GM19395 (cell line): ENCODE data around the gene KIAA1143.
A peak's percentile ranks its signal among the peaks of the same experiment; 100 is the strongest.

Experiments used
- ATAC-seq: cut with Tn5 transposase; IDR thresholded peaks from one replicate; pipeline ENCODE4 v1.9.1; 2021; ENCODE audit warnings: mild to moderate bottlenecking, moderate library complexity; ENCODE audit not compliant: unreplicated experiment

Gene KIAA1143

DNA sequence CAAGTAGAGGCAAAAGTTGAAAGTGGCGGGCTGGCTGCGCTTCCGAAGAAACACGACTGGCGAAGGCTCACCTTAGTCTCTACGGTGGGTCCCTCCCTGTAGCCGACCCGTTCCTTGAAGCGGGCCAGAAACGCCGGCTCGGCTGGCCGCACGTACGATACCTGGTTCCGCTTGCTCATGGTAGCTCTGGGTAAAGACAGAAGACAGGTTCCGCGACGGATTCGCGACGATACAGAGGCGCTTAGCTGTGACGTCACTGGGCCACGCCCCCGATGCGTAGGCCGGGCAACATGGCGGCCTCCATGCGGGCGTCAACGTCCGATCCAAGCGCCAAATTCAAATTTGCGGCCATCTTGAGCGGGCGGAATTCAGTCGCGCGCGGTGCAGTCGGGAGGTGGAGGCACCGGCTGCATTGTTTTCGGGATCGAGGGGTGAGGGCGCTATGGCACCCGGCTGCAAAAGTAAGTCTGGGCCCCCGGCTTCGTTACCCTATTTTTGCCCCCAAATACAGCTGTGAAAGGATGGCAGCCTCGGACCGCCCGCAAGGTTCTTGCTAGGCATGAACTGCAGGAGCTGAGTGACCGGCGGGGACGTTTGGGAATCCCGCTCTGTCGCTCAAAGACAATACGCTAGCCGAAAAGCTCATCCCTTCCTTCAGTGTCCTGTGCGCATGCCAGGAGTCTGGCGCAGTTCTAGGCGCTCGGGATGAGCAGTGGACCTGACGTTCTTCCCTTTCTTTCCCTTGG lies at the start of gene KIAA1143, which contains the start of gene KIF15:
Gene KIAA1143, minus strand, starts transcription at position 196 of the 746 bp plus-strand sequence. Its CDS starts 17 bp downstream, at position 179.
Gene KIF15, plus strand, starts transcription at position 371 of the 746 bp plus-strand sequence. Its CDS starts 72 bp downstream, at position 443.
- ATAC-seq: peak; percentile 92

DNA sequence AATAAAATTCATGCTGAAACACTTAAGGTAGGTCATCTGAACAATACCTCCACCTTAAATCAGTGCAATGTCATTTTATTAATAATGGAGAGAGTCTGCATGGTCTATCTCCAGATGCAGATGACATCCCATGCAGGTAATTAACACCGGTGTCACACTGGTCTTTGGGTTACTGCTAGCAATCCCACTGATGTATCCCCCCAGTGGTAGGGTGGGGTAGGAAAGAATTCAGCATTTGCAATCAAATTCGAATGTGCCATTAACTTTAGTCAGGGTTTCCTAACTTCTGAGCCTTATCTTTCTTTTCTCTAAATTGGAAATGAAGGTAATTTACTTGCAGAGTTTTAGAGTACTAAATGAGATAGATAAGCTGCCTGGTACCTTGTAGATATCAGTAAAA lies 44.5 kb upstream of the KIAA1143 start:
- no peak for ATAC-seq

DNA sequence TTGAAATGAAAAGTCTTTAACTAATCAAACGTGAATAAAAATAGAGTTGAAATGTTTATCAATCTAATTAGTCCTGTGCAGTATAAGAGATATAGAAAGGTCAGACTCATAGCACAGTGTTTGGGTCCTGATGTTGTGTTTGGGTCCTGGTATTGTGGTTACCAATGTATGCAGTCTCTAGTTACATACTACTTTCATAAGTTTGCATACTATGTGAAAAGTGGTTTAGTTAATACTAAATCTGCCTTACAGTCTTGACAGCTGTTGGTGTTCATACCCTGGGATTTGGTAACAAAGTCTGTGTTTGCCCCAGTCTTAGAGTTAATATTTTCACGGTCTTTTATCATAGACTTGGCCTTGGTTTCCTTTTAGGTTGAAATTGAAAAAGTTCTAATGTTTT lies 41.9 kb upstream of the KIAA1143 start:
- no peak for ATAC-seq

DNA sequence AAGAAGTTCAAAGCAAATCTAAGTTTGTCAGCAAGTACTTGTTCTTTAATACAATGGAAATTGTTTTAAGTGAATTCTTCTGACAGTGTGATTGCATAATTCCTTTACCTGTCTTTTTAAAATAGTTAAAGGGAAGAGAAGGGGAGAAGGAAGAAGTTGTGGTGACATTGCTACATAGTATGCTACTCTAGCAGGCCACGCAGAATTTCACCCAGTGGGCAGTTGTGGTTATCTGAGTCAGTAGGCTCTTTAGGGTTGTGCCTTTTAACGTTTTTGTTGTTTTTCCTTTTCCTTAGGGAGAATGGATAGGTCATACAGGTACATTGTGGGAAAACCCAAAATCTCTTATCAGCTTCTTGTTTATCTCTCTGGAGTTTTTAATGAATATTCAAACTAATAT lies 40.6 kb upstream of the KIAA1143 start:
- ATAC-seq: no peak

- no peak for ATAC-seq
These were observed 33.8 kb upstream of the KIAA1143 start for GRCh38 chr3:44795197-44795596.

DNA sequence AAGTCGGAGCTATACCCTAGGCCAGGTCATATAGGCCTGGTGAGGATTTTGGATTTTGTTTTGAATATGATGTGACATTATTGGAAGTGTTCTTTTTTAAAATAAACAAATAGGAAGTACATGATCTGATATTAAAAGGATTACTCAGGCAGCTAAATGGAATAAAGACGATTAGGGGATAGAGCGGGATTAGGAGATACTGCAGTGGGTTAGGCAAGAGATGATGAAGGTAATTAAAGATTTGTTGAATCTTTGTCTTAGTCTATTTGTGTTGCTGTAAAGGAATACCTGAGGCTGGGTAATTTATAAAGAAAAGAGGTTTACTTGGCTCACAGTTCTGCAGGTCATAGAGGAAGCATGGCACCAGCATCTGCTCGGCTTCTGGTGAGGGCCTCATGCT lies 21.5 kb upstream of the KIAA1143 start:
- ATAC-seq: no peak

- ATAC-seq: no peak
These were observed 10.7 kb upstream of the KIAA1143 start for GRCh38 chr3:44772099-44772442.

DNA sequence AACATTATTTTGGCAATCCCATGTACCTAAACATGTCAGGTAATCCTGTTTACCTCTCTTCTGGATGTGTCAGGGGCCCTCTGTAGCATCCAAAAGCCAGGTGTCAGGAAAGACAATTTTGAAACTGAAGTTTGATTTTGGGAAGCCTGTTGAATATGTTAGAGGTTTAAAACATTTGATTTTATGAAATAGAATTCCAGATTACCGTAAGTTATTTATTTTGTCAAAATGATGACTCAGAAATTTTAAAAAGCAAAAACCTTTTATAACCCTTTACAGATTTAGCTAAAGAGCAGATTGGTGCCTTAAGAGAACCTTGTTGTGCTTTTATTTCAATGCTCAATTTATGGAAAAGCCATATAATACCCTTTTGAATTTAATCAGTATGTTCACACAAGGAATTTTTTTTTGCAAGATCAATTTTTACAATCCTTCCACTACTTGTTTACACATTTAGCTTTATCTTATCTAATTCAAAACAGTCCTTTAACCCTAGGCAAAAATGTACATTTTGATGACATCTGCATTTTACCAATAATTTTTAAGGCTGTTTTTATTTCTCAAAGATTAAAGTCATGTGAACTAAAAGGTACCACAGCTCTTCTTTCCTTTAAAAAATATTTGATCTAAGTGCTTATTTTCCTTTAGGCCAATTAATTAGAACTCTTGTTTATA lies 10.1 kb upstream of the KIAA1143 start:
- no peak for ATAC-seq

DNA sequence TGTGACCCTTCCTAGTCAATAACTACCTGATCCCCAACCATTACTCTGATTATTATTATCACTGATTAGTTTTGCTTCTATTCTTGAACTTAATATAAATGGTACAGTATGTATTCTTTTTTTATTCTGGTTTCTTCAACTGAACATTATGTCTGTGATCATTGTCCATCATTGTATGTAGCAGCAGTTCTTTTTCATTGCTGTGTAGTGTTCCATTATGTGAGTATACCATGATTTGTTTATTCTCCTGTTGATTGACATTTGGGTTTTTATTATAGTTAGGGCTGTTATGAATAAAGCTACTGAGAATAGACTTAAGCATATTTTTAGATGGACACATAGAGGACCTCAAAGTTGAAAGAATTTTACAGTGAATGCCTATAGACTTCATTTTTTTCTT lies 2.8 kb upstream of the KIAA1143 start:
- ATAC-seq: no peak

GRCh38 chr3:44762690-44763089 lies 1.3 kb upstream of the KIAA1143 start:
- no peak for ATAC-seq

GRCh38 chr3:44762170-44762677 lies 805 bp upstream of the KIAA1143 start:
- no peak for ATAC-seq

DNA sequence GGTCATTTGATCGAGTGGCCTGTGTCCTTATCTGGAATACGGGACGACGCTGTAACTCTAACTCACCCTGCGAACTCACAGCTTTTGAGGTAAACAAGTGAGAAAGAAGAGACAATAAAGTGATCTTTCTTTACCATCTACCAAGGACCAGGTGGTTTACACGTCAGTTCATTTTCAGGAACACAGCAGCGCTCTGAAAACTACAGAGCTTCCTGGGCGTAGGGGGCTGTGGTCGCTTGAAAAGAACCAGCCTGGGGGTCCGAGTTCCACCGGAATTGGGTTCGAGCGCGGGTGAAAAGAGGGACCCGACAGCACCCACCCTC lies 357 bp downstream of the KIAA1143 start:
- peak; percentile 23 for ATAC-seq

DNA sequence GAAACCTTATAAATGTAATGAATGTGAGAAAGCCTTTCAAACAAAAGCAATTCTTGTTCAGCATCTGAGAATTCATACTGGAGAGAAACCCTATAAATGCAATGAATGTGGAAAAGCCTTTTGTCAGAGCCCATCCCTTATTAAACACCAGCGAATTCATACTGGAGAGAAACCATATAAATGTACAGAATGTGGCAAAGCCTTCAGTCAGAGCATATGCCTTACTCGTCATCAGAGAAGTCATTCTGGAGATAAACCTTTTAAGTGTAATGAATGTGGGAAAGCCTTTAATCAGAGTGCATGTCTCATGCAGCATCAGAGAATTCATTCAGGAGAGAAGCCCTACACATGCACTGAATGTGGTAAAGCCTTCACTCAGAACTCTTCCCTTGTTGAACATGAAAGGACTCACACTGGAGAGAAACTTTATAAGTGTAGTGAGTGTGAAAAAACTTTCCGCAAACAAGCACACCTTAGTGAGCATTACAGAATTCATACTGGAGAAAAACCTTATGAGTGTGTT lies 26.7 kb downstream of the KIAA1143 start:
- ATAC-seq: no peak

DNA sequence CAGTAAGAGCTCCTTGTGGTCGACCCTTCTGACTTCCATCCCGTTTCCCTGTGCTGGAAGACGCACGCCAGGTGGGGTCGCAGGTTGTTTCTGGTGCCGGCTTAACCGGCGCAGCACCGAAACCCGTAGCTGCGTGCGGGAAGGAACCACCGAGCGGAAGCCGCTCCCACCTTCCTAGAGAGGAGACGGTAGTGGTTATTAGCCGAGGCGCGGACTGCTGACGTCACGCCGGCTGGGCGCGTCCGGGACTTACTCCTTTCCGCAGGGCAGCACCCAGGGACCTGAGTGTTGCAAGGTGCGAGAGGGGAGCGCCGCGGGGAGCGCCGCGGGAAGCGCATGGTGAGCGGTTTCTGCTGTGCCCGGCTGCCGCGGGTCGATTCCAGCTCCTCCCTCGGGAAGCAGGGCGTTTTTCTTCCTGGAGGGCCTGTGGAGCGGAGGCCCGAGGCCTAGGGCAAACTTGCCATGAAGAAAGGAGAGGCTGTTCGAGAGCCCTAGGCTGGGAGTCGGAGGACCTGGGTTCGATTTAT lies 32.0 kb downstream of the KIAA1143 start, which contains the start of gene ZNF501:
Gene ZNF501, plus strand, starts transcription at position 252 of the 527 bp plus-strand sequence. CDS start 4,787 bp downstream, outside the sequence.
- peak; percentile 77 for ATAC-seq

GRCh38 chr3:44722103-44722401 lies 39.4 kb downstream of the KIAA1143 start:
- ATAC-seq: no peak

DNA sequence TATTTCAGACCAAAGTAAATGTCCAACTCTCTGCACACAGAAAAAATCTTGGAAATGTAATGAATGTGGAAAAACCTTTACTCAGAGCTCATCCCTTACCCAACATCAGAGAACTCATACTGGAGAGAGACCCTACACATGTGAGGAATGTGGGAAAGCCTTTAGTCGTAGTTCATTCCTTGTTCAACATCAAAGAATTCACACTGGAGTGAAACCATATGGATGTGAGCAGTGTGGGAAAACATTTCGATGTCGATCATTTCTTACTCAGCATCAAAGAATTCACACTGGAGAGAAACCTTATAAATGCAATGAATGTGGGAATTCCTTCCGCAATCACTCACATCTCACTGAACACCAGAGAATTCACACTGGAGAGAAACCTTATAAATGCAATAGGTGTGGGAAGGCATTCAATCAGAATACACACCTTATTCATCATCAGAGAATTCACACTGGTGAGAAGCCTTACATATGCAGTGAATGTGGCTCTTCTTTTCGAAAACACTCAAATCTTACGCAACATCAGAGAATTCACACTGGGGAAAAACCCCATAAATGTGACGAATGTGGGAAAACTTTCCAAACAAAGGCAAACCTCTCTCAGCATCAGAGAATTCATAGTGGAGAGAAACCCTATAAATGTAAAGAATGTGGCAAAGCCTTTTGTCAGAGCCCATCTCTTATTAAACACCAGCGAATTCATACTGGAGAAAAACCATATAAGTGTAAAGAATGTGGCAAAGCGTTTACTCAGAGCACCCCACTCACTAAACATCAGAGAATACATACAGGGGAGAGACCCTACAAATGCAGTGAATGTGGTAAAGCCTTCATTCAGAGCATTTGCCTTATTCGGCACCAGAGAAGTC lies 40.0 kb downstream of the KIAA1143 start:
- ATAC-seq: no peak

DNA sequence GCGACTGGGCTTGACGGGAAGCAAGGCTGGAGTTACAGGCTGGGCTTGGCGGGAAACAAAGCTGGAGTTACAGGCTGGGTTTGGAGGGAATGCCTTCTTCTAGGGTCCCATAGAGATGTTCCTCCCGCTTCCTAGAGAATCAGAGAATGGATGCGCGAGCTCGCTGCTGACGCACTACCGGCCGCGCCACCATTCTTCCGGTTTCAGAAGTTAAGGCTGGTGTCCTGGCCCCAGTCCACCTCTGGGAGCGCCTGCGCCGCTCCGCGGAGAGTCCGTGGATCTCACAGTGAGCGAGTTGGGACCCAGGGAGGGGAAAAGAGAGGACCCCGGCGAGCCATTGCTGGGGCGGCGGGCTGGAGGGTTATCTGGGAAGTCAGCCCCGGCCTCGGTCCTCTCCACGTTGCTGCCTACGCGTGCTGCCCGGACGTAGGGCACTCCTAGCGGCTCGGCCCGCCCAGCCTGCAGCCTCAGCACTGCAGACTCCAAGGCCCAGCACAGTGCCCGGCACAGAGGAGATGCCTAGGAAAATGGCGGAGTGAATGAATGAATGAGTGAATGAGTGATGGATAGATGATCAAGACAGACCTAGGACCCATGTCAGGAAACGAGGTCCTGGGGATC lies 48.9 kb downstream of the KIAA1143 start, which contains the start of gene ZNF502:
Gene ZNF502, plus strand, starts transcription at position 206 of the 621 bp plus-strand sequence. CDS start 7,602 bp downstream, outside the sequence.
- ATAC-seq: no peak
